Activated CD4-positive, alpha-beta T cell treated with anti-CD3 and anti-CD28 coated beads for 48 hours (primary cell): Measurements from ENCODE around the gene TBC1D7.

ENCODE experiments used
- DNase-seq: peaks from one replicate; pipeline ENCODE4 v3.0.0-alpha.2; 2020

Gene TBC1D7

GRCh38 chr6:13328076-13328874 lies at the start of gene TBC1D7:
TBC1D7 (minus strand) TSS chr6:13328537; CDS start chr6:13326898, 1,639 bp downstream.
- peak; percentile 95 for DNase-seq

GRCh38 chr6:13377054-13377758 lies 48.9 kb upstream of the TBC1D7 start:
- DNase-seq = no peak

GRCh38 chr6:13375360-13375878 lies 47.1 kb upstream of the TBC1D7 start:
- DNase-seq = peak; percentile 71

- no peak for DNase-seq
Observed at GRCh38 chr6:13373919-13374318, 45.6 kb upstream of the TBC1D7 start.

- no peak for DNase-seq
Observed at GRCh38 chr6:13373488-13373886, 45.1 kb upstream of the TBC1D7 start.

- DNase-seq = no peak
Observed at GRCh38 chr6:13372688-13373487, 44.6 kb upstream of the TBC1D7 start.

- no peak for DNase-seq
Observed at GRCh38 chr6:13372076-13372475, 43.7 kb upstream of the TBC1D7 start.

GRCh38 chr6:13371421-13372072 lies 43.2 kb upstream of the TBC1D7 start:
- DNase-seq = no peak

- no peak for DNase-seq
Observed at GRCh38 chr6:13370623-13371022, 42.3 kb upstream of the TBC1D7 start.

GRCh38 chr6:13369591-13369990 lies 41.3 kb upstream of the TBC1D7 start:
- DNase-seq = no peak

- DNase-seq = no peak
Observed at GRCh38 chr6:13368731-13369115, 40.4 kb upstream of the TBC1D7 start.

GRCh38 chr6:13368079-13368730 lies 39.9 kb upstream of the TBC1D7 start:
- DNase-seq = no peak

GRCh38 chr6:13367396-13367795 lies 39.1 kb upstream of the TBC1D7 start:
- no peak for DNase-seq

- no peak for DNase-seq
Observed at GRCh38 chr6:13365320-13365719, 37.0 kb upstream of the TBC1D7 start.

- DNase-seq = no peak
Observed at GRCh38 chr6:13364842-13365241, 36.5 kb upstream of the TBC1D7 start.

- DNase-seq = no peak
Observed at GRCh38 chr6:13362412-13362811, 34.1 kb upstream of the TBC1D7 start.

GRCh38 chr6:13360671-13361540 lies 32.6 kb upstream of the TBC1D7 start:
- no peak for DNase-seq

- no peak for DNase-seq
Observed at GRCh38 chr6:13359287-13359686, 30.9 kb upstream of the TBC1D7 start.

GRCh38 chr6:13358511-13358910 lies 30.2 kb upstream of the TBC1D7 start:
- DNase-seq = no peak

- DNase-seq = peak; percentile 13
Observed at GRCh38 chr6:13357551-13358075, 29.3 kb upstream of the TBC1D7 start.
